Activated T-helper 1 cell treated with anti-CD3 and anti-CD28 coated beads, Interleukin-2, amount 50 U/mL, for 16 hours (primary cell): ENCODE results near the gene TOLLIP.

ENCODE experiments used
- DNase-seq, 2 donors: peaks; one replicate each; pipeline ENCODE4 v3.0.0-alpha.2; 2020; ENCODE audit warnings: low read depth in 1 of 2, low spot score in 1 of 2

TOLLIP gene

GRCh38 chr11:1317993-1318392 lies 8.6 kb upstream of the TOLLIP start:
- DNase-seq: no peak

- no peak for DNase-seq
Measured at GRCh38 chr11:1317432-1317831, 8.0 kb upstream of the TOLLIP start.

- DNase-seq: no peak
Measured at GRCh38 chr11:1310772-1311468, 1.5 kb upstream of the TOLLIP start.

- no peak for DNase-seq
Measured at GRCh38 chr11:1310318-1310687, 871 bp upstream of the TOLLIP start.

- no peak for DNase-seq
Measured at GRCh38 chr11:1308743-1309497, 512 bp downstream of the TOLLIP start.

GRCh38 chr11:1307998-1308742 lies 1.3 kb downstream of the TOLLIP start:
- no peak for DNase-seq

- DNase-seq: no peak
Measured at GRCh38 chr11:1307163-1307870, 2.1 kb downstream of the TOLLIP start.

GRCh38 chr11:1306186-1307162 lies 3.0 kb downstream of the TOLLIP start:
- no peak for DNase-seq

GRCh38 chr11:1305501-1306056 lies 3.9 kb downstream of the TOLLIP start:
- DNase-seq: no peak

GRCh38 chr11:1305063-1305495 lies 4.4 kb downstream of the TOLLIP start:
- no peak for DNase-seq

- no peak for DNase-seq
Measured at GRCh38 chr11:1304380-1304779, 5.1 kb downstream of the TOLLIP start.

GRCh38 chr11:1303973-1304372 lies 5.5 kb downstream of the TOLLIP start:
- DNase-seq: no peak

GRCh38 chr11:1303126-1303821 lies 6.2 kb downstream of the TOLLIP start:
- no peak for DNase-seq

- no peak for DNase-seq
Measured at GRCh38 chr11:1302461-1303125, 6.8 kb downstream of the TOLLIP start.

- no peak for DNase-seq
Measured at GRCh38 chr11:1302041-1302460, 7.4 kb downstream of the TOLLIP start.

- no peak for DNase-seq
Measured at GRCh38 chr11:1301220-1302000, 8.0 kb downstream of the TOLLIP start.

GRCh38 chr11:1300569-1301187 lies 8.8 kb downstream of the TOLLIP start:
- DNase-seq: no peak
